Measurements from ENCODE around the gene ETS2.

GRCh38 chr21:38788275-38788905 lies 17.3 kb upstream of the ETS2 start:
- TF ChIP-seq CTCF (conservative IDR thresholded peaks at IDR 0.05) = no peak
- TF ChIP-seq ZFX (IDR thresholded peaks at IDR 0.05) = no peak
